OCI-LY1 (cell line): ENCODE results near the gene PRKAR2B.

Source experiments
- H2AFZ ChIP-seq: fragments of 200-600 bp; sonication (generic), shearing (Covaris generic); 2 replicates; pipeline ENCODE4 v1.6.0; 2014; ENCODE audit warnings: antibody characterized with exemption, mild to moderate bottlenecking, low read length
- H3F3A ChIP-seq: fragments of 200-600 bp; sonication (generic), shearing (Covaris generic); 2 replicates; pipeline ENCODE4 v1.6.0; 2014; ENCODE audit warnings: mild to moderate bottlenecking, antibody characterized with exemption, low read length, moderate library complexity; ENCODE audit not compliant: insufficient read depth
- H3K27ac ChIP-seq: fragments of 200-600 bp; sonication (generic); 2 replicates; pipeline ENCODE4 v1.5.1; 2014; ENCODE audit warnings: low read length, mixed run types, mild to moderate bottlenecking, low read depth; ENCODE audit not compliant: poor library complexity, severe bottlenecking
- H3K27me3 ChIP-seq: fragments of 200-600 bp; sonication (generic); 2 replicates; pipeline ENCODE4 v1.6.0; 2014; ENCODE audit warnings: antibody characterized with exemption, mild to moderate bottlenecking, low read length, moderate library complexity; ENCODE audit not compliant: insufficient read depth
- H3K36me3 ChIP-seq: fragments of 200-600 bp; sonication (generic); 2 replicates; pipeline ENCODE4 v1.6.1; 2014; ENCODE audit warnings: mild to moderate bottlenecking, antibody characterized with exemption, low read length, moderate library complexity, mixed read lengths; ENCODE audit not compliant: insufficient read depth
- H3K4me1 ChIP-seq: fragments of 200-600 bp; sonication (generic); 2 replicates; pipeline ENCODE4 v1.5.1; 2014; ENCODE audit warnings: mild to moderate bottlenecking, low read length, moderate library complexity; ENCODE audit not compliant: insufficient read depth, severe bottlenecking
- H3K4me2 ChIP-seq: fragments of 200-600 bp; sonication (generic), shearing (Covaris generic); 2 replicates; pipeline ENCODE4 v1.6.1; 2014; ENCODE audit warnings: low read length
- H3K4me3 ChIP-seq: fragments of 200-600 bp; sonication (generic); 2 replicates; pipeline ENCODE4 v1.5.1; 2014; ENCODE audit warnings: low read length, low read depth, mild to moderate bottlenecking, mixed read lengths; ENCODE audit not compliant: poor library complexity, severe bottlenecking
- H3K79me2 ChIP-seq: fragments of 200-600 bp; shearing (Covaris generic); 2 replicates; pipeline ENCODE4 v1.6.1; 2016; ENCODE audit warnings: mixed run types, low read length, mixed read lengths; ENCODE audit not compliant: insufficient read depth
- H3K9ac ChIP-seq: fragments of 200-600 bp; sonication (generic), shearing (Covaris generic); 2 replicates; pipeline ENCODE4 v1.6.1; 2014; ENCODE audit warnings: mild to moderate bottlenecking, low read length, mixed read lengths
- H3K9me2 ChIP-seq: fragments of 200-600 bp; sonication (generic), shearing (Covaris generic); 2 replicates; pipeline ENCODE4 v1.6.1; 2014; ENCODE audit warnings: low read depth, mild to moderate bottlenecking, low read length, mixed read lengths
- H3K9me3 ChIP-seq: fragments of 200-600 bp; shearing (Covaris generic); 2 replicates; pipeline ENCODE4 v1.6.1; 2014; ENCODE audit warnings: low read length, mixed read lengths
- H4K20me1 ChIP-seq: fragments of 200-600 bp; sonication (generic), shearing (Covaris generic); 2 replicates; pipeline ENCODE4 v1.6.0; 2016; ENCODE audit warnings: mild to moderate bottlenecking, low read length; ENCODE audit not compliant: insufficient read depth
- CTCF ChIP-seq: fragments of 200-600 bp; sonication (generic), shearing (Covaris generic); IDR thresholded peaks from 2 replicates; pipeline ENCODE4 v1.5.1; 2017; ENCODE audit warnings: mild to moderate bottlenecking, antibody characterized with exemption, low read length, moderate library complexity, mixed read lengths
- EZH2 ChIP-seq: fragments of 200-600 bp; sonication (generic), shearing (Covaris generic); IDR thresholded peaks from 2 replicates; pipeline ENCODE4 v1.8.0; 2017; ENCODE audit warnings: borderline replicate concordance, mixed run types, mild to moderate bottlenecking, antibody characterized with exemption, low read length, moderate library complexity, mixed read lengths

The PRKAR2B gene

DNA sequence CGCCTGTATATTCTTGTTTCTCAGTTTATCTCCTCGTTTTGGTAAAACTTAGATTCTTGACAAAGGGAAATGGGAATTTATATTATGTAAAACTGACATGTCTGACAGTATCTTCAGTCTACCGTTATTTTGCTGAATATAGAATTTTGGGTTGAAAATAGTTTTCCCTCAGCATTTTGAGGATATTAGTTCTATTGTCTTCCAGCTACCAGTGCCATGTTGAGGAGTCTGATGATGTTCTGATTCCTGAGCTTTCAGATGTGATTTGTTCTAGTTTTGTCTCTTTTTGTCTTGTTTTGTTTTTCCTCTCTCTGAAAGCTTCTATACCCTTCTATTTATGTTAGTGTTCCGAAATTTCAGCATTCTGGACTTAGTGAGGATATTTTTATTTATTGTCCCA is 8.0 kb upstream of the PRKAR2B start:
- Histone ChIP-seq H3K79me2 (no peaks in the 10 kb centered on the region), H3K27me3 (no peaks in the 10 kb centered on the region), H3K9me2 (no peaks in the 10 kb centered on the region), H3F3A (no peaks in the 10 kb centered on the region), H2AFZ (no peak overlapping the region), H3K4me1 (no peaks in the 10 kb centered on the region), H3K36me3 (no peaks in the 10 kb centered on the region), H3K9ac (no peak overlapping the region), H3K4me3 (no peak overlapping the region), H3K27ac (no peak overlapping the region), H4K20me1 (no peaks in the 10 kb centered on the region), H3K9me3 (no peaks in the 10 kb centered on the region), H3K4me2 (no peak overlapping the region)
- TF ChIP-seq EZH2 (no peak), CTCF (no peak)

DNA sequence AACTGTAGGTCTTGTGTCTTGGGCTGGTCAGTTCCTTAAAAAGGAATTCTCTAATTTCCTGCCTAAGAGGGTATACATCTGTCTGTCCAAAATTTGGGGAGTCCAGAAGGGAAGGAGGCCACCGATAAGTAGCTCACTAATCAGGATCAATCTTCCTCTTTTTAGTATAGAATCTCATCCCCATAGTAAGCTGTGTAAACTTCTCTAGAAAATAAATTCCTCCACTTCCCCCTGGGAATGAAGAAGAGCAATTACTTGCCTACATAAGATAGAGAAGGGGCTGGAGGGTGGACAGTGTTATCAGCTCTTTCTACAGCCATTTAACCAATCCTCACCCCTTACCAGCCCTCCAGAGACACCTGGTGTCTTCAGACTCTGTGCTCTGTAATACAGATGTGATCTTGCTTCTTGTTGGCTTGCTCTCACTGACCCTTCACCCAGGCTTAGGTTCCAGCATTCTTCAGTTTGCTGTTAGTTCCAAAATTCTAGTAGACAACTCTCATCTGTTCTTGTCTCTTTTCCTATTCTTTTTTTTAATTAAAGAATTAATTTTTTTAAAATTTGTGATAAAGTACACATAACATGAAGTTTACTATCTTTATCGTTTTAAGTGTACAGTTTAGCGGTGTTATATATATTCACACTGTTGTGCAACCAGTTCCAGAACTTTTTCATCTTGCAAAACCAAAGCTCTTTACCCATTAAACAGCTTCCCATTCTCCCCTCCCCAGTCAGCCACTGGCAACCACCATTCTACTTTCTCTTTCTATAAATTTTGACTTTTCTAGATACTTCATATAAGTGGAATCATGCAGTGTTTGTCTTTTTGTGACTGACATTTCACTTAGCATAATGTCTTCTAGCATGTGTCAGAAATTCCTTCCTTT is 6.5 kb upstream of the PRKAR2B start:
- H3K9ac ChIP-seq: no peak overlapping the region
- no peak for TF ChIP-seq CTCF
- no peak for TF ChIP-seq EZH2
- H3K79me2 ChIP-seq: no peaks in the 10 kb centered on the region

DNA sequence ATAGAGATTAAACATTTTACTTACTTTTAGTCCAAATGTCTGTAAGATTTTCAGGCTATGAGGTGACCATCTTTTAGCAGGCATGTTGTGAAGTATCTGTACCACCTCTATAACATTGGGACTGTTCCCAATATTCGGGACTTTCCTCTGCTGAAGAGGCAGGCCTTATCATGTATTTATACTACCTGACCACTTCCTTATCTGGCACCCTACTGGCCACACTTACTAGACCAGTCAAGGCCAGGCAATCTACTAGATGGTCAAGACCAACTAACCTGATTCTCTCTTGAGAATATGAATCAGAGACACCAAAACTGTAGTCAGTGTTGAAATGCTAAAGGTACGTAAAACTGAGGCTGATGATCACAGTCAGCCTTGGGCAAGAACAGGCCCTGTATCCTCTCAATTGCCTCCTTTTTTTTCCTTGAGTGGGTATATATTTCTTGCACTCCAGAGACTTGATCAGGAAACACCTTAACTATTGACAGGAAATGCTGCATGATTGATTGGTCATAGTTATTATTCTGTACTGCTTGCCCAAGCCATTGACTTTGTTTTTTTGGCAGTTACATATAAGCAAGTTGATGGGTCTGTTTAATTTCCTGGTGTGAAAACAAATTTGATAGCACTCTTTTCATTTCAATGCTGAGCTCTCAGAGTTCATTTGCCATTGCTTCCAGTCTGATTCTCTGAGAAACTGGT is 5.2 kb upstream of the PRKAR2B start:
- H3K79me2 ChIP-seq: no peaks in the 10 kb centered on the region
- no peaks in the 10 kb centered on the region for H3K9me2 ChIP-seq
- no peaks in the 10 kb centered on the region for H3F3A ChIP-seq
- peaks cover 6% of the 10 kb centered on the region for H3K4me1 ChIP-seq
- no peak for TF ChIP-seq EZH2
- no peak for TF ChIP-seq CTCF
- H3K4me3 ChIP-seq: no peak overlapping the region
- H4K20me1 ChIP-seq: no peaks in the 10 kb centered on the region
- H3K36me3 ChIP-seq: no peaks in the 10 kb centered on the region
- no peak overlapping the region for H3K4me2 ChIP-seq
- no peak overlapping the region for H3K27ac ChIP-seq
- H3K9ac ChIP-seq: no peak overlapping the region
- H3K9me3 ChIP-seq: no peaks in the 10 kb centered on the region
- no peak overlapping the region for H2AFZ ChIP-seq
- H3K27me3 ChIP-seq: no peaks in the 10 kb centered on the region

More for the DNA sequence above, 6.5 kb upstream of the PRKAR2B start:
- Histone ChIP-seq H3K36me3 (no peaks in the 10 kb centered on the region), H3K9me3 (no peaks in the 10 kb centered on the region), H3K4me2 (no peak overlapping the region), H3K27ac (no peak overlapping the region), H3K4me1 (no peaks in the 10 kb centered on the region), H3K4me3 (no peak overlapping the region), H3K9me2 (no peaks in the 10 kb centered on the region), H2AFZ (no peak overlapping the region), H3K27me3 (no peaks in the 10 kb centered on the region), H4K20me1 (no peaks in the 10 kb centered on the region), H3F3A (no peaks in the 10 kb centered on the region)
